ENCODE results near the gene CAPN14.

CAPN14 gene

GRCh38 chr2:31138037-31138962 lies 79.0 kb downstream of the CAPN14 start, which contains the start of gene GALNT14 (continued):
- peak; percentile 55; the same call in 1 of the 2 replicates for TF ChIP-seq ZNF202 (tag by site-specific recombination; IDR thresholded peaks at IDR 0.05; ENCODE audit: borderline replicate concordance)
- TF ChIP-seq ZNF501 (tag by site-specific recombination; IDR thresholded peaks at IDR 0.05), result peak; percentile 30; the same call in 1 of the 2 replicates
- TF ChIP-seq KLF8 (tag by site-specific recombination; IDR thresholded peaks at IDR 0.05), result peak; percentile 52; the same call in 1 of the 2 replicates
- no peak for TF ChIP-seq ZBTB48 (tag by site-specific recombination; IDR thresholded peaks at IDR 0.05)
- TF ChIP-seq SP7 (tag by site-specific recombination; IDR thresholded peaks at IDR 0.05), result peak; percentile 26; the same call in 1 of the 2 replicates
- TF ChIP-seq ZNF548 (tag by site-specific recombination; IDR thresholded peaks at IDR 0.05), result no peak
- no peak for TF ChIP-seq ZNF792 (tag by site-specific recombination; IDR thresholded peaks at IDR 0.05)
- no peak for TF ChIP-seq YY1 (tag by site-specific recombination; IDR thresholded peaks at IDR 0.05)
- TF ChIP-seq, protein P1, sequence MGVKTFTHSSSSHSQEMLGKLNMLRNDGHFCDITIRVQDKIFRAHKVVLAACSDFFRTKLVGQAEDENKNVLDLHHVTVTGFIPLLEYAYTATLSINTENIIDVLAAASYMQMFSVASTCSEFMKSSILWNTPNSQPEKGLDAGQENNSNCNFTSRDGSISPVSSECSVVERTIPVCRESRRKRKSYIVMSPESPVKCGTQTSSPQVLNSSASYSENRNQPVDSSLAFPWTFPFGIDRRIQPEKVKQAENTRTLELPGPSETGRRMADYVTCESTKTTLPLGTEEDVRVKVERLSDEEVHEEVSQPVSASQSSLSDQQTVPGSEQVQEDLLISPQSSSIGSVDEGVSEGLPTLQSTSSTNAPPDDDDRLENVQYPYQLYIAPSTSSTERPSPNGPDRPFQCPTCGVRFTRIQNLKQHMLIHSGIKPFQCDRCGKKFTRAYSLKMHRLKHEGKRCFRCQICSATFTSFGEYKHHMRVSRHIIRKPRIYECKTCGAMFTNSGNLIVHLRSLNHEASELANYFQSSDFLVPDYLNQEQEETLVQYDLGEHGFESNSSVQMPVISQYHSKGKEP (tag by site-specific recombination; IDR thresholded peaks at IDR 0.05), result no peak
- TF ChIP-seq KLF1 (tag by site-specific recombination; IDR thresholded peaks at IDR 0.05), result peak; percentile 72
- TF ChIP-seq, protein P2, sequence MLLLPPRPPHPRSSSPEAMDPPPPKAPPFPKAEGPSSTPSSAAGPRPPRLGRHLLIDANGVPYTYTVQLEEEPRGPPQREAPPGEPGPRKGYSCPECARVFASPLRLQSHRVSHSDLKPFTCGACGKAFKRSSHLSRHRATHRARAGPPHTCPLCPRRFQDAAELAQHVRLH (tag by site-specific recombination; IDR thresholded peaks at IDR 0.05), result no peak
- TF ChIP-seq TCF7L2 (IDR thresholded peaks at IDR 0.05; ENCODE audit: borderline replicate concordance, low read depth, low read length), result no peak
- TF ChIP-seq PBX3 (CRISPR knock-in tag; IDR thresholded peaks at IDR 0.05), result no peak
- no peak for TF ChIP-seq ZNF394 (tag by site-specific recombination; IDR thresholded peaks at IDR 0.05; ENCODE audit: borderline replicate concordance)
- no peak for TF ChIP-seq REST (tag by site-specific recombination; IDR thresholded peaks at IDR 0.05)
- no peak for TF ChIP-seq YY2 (tag by site-specific recombination; IDR thresholded peaks at IDR 0.05)
- no peak for TF ChIP-seq ZNF214 (tag by site-specific recombination; IDR thresholded peaks at IDR 0.05; ENCODE audit: borderline replicate concordance)
- TF ChIP-seq ZNF670 (tag by site-specific recombination; IDR thresholded peaks at IDR 0.05; ENCODE audit: low read depth), result no peak
- TF ChIP-seq, protein P3, sequence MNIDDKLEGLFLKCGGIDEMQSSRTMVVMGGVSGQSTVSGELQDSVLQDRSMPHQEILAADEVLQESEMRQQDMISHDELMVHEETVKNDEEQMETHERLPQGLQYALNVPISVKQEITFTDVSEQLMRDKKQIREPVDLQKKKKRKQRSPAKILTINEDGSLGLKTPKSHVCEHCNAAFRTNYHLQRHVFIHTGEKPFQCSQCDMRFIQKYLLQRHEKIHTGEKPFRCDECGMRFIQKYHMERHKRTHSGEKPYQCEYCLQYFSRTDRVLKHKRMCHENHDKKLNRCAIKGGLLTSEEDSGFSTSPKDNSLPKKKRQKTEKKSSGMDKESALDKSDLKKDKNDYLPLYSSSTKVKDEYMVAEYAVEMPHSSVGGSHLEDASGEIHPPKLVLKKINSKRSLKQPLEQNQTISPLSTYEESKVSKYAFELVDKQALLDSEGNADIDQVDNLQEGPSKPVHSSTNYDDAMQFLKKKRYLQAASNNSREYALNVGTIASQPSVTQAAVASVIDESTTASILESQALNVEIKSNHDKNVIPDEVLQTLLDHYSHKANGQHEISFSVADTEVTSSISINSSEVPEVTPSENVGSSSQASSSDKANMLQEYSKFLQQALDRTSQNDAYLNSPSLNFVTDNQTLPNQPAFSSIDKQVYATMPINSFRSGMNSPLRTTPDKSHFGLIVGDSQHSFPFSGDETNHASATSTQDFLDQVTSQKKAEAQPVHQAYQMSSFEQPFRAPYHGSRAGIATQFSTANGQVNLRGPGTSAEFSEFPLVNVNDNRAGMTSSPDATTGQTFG (tag by site-specific recombination; IDR thresholded peaks at IDR 0.05; ENCODE audit: borderline replicate concordance), result no peak
- TF ChIP-seq PRDM2 (tag by site-specific recombination; IDR thresholded peaks at IDR 0.05; ENCODE audit: borderline replicate concordance), result no peak
- TF ChIP-seq ZNF16 (tag by site-specific recombination; IDR thresholded peaks at IDR 0.05; ENCODE audit: low read depth), result no peak
- TF ChIP-seq, protein P4, sequence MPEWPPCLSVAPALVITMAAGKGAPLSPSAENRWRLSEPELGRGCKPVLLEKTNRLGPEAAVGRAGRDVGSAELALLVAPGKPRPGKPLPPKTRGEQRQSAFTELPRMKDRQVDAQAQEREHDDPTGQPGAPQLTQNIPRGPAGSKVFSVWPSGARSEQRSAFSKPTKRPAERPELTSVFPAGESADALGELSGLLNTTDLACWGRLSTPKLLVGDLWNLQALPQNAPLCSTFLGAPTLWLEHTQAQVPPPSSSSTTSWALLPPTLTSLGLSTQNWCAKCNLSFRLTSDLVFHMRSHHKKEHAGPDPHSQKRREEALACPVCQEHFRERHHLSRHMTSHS (tag by site-specific recombination; IDR thresholded peaks at IDR 0.05), result no peak
